ENCODE data around the gene DGKZ. TPM values are rescaled to one million over a fixed set of nuclear protein-coding genes. Genes with fewer than 3 reads are reported as not detected.
"Not testable (repeated sequence)": the region's sequence is repeated elsewhere in the genome, so short reads cannot be mapped to it uniquely, and the experiment has no call there.

DGKZ gene
- total and polyA plus RNA-seq, 8 donors = 24.0 to 405 (median 61.7) TPM

DNA sequence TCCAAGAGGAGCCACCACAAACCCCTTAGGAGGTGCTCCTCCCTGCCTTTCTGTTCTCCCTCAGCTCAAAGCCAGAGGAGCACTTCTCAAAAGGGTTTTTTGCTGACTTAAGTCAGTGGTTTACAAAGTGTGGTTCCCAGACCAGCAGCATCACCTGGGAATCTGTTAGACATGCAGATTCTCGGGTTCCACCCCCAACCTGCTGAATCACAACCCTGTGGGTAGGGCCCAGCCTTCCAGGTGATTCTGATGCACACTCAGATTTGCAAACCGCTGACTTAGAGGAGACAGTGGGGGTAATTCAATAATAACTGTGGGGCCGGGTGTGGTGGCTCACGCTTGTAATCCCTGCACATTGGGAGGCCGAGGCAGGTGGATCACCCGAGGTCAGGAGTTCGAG is 47.0 kb upstream of the DGKZ start:
- WGBS, 5 donors = 77 to 91% (median 88%) methylated on average over 7 of the region's 7 CpGs
- Histone ChIP-seq H3K27ac (peak overlapping the region in 2 of 5 donors; percentile 70 to 74), H3K27me3 (peaks cover 0 to 22% (median 0%) of the 10 kb centered on the region in 3 donors), H3K36me3 (peaks cover 9 to 47% (median 36%) of the 10 kb centered on the region in 4 donors), H3K4me3 (no peak overlapping the region), H3K9me3 (no peaks in the 10 kb centered on the region), H3K4me1 (peaks cover 14 to 45% (median 24%) of the 10 kb centered on the region in 4 donors)
- TF ChIP-seq EP300 (IDR thresholded peaks at IDR 0.05) = no peak
- TF ChIP-seq POLR2AphosphoS5 (IDR thresholded peaks at IDR 0.05) = no peak
- no peak for TF ChIP-seq POLR2A (IDR thresholded peaks at IDR 0.05)
- no peak for TF ChIP-seq CTCF (IDR thresholded peaks at IDR 0.05)
- intact Hi-C loops (cut with DNase I; ENCODE audit: low total_unique reads) = no loop called here
- DNase-seq = no peak

- no peak for DNase-seq
- Histone ChIP-seq H3K27ac (no peak overlapping the region), H3K4me1 (peaks cover 0 to 19% (median 0%) of the 10 kb centered on the region in 4 donors), H3K9me3 (no peaks in the 10 kb centered on the region), H3K27me3 (no peaks in the 10 kb centered on the region), H3K36me3 (peaks cover 9 to 62% (median 44%) of the 10 kb centered on the region in 4 donors), H3K4me3 (no peak overlapping the region)
- TF ChIP-seq EP300 (IDR thresholded peaks at IDR 0.05) (no peak), POLR2AphosphoS5 (IDR thresholded peaks at IDR 0.05) (no peak)
- intact Hi-C loops (cut with DNase I; ENCODE audit: low total_unique reads) = no loop called here
- 84 to 94% (median 88%) methylated on average over 7 of the region's 7 CpGs for WGBS, 5 donors
Measured at GRCh38 chr11:46302866-46303265, 44.4 kb upstream of the DGKZ start.

DNA sequence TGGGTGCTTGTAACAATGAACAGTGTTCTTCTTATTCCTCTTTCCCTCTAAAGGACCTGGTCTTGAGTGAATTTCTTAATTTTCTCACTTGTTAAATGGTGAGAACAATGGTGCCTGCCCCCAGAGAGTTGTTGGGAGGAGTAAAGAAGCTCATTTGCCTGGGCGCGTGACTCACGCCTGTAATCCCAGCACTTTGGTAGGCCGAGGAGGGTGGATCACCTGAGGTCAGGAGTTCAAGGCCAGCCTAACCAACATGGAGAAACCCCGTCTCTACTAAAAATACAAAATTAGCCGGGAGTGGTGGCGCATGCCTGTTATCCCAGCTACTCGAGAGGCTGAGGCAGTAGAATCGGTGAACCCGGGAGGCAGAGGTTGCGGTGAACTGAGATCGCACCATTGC is 43.2 kb upstream of the DGKZ start:
- H3K4me1 ChIP-seq = peaks cover 0 to 17% (median 6%) of the 10 kb centered on the region in 4 donors
- DNase-seq; H3K4me3 ChIP-seq; intact Hi-C loops (cut with DNase I; ENCODE audit: low total_unique reads); H3K9me3 ChIP-seq; H3K27me3 ChIP-seq; H3K27ac ChIP-seq: not testable (repeated sequence)
- WGBS, 5 donors = 86 to 92% (median 91%) methylated on average over 12 of the region's 12 CpGs
- peaks cover 9 to 66% (median 49%) of the 10 kb centered on the region in 4 donors for H3K36me3 ChIP-seq

- no peaks in the 10 kb centered on the region for H3K9me3 ChIP-seq
- TF ChIP-seq CTCF (IDR thresholded peaks at IDR 0.05) = no peak
- TF ChIP-seq POLR2A (IDR thresholded peaks at IDR 0.05) = no peak
- no peak for TF ChIP-seq EP300 (IDR thresholded peaks at IDR 0.05)
- TF ChIP-seq POLR2AphosphoS5 (IDR thresholded peaks at IDR 0.05) = no peak
- H3K4me3 ChIP-seq = no peak overlapping the region
- peaks cover 0 to 10% (median 6%) of the 10 kb centered on the region in 4 donors for H3K4me1 ChIP-seq
- 84 to 92% (median 90%) methylated on average over 8 to 10 of the region's 10 CpGs for WGBS, 5 donors
- peaks cover 9 to 71% (median 51%) of the 10 kb centered on the region in 4 donors for H3K36me3 ChIP-seq
- peak overlapping the region in 1 of 5 donors; percentile 11 for H3K27ac ChIP-seq
- intact Hi-C loops (cut with DNase I; ENCODE audit: low total_unique reads) = loop anchor here (5.0 kb wide), 1 partner anchor 67 kb away; no protein-coding TSS in a partner anchor
- DNase-seq = no peak
- no peaks in the 10 kb centered on the region for H3K27me3 ChIP-seq
Measured at GRCh38 chr11:46304605-46305179, 42.6 kb upstream of the DGKZ start.

DNA sequence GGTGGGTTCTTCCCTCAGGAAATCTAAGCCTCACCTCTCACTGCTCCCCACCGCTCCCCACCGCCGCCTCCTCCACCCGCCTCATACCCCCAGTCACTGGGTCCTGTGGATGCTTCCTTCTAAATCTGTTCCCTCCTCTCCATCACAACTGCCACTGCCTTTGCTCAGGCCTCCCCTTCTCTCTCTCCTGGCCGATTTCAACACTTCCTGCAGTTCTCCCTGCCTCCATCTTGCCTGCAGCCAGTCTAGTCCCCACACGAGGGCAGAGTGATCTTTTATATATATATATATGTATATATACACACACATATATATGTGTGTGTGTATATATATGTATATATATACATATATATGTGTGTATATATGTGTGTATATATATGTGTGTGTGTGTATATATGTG is 42.0 kb upstream of the DGKZ start:
- no peaks in the 10 kb centered on the region for H3K9me3 ChIP-seq
- no peaks in the 10 kb centered on the region for H3K27me3 ChIP-seq
- peaks cover 0 to 8% (median 6%) of the 10 kb centered on the region in 4 donors for H3K4me1 ChIP-seq
- WGBS, 5 donors = 63 to 69% (median 67%) methylated on average over 6 of the region's 6 CpGs
- intact Hi-C loops (cut with DNase I; ENCODE audit: low total_unique reads) = loop anchor here (5.0 kb wide), 1 partner anchor 68 kb away; no protein-coding TSS in a partner anchor
- TF ChIP-seq POLR2AphosphoS5 (IDR thresholded peaks at IDR 0.05) = no peak
- TF ChIP-seq CTCF (IDR thresholded peaks at IDR 0.05) = no peak
- no peak for TF ChIP-seq EP300 (IDR thresholded peaks at IDR 0.05)
- peaks cover 5 to 71% (median 49%) of the 10 kb centered on the region in 4 donors for H3K36me3 ChIP-seq
- peak in 1 of 2 donors; percentile 70 for DNase-seq
- peak overlapping the region in 1 of 5 donors; percentile 11 for H3K27ac ChIP-seq
- no peak overlapping the region for H3K4me3 ChIP-seq

Data from stomach (tissue), 9 donors.